GM23338 (cell line): Measurements from ENCODE around the gene SLC22A17. TPM values are rescaled to one million over a fixed set of nuclear protein-coding genes. Genes with fewer than 3 reads are reported as not detected.

ENCODE experiments used
- ATAC-seq: fragments of 200-7000 bp; cut with Tn5 transposase; 3 replicates; pipeline ENCODE4 v1.9.1; 2020
- DNase-seq: peaks from one replicate; pipeline ENCODE4 v3.0.0-alpha.2; 2015; ENCODE audit warnings: low spot score
- H2AFZ ChIP-seq: fragments of 200-600 bp; sonication (generic); 2 replicates; pipeline ENCODE4 v1.8.0; 2016; ENCODE audit warnings: antibody characterized with exemption, mild to moderate bottlenecking, moderate library complexity
- H3F3A ChIP-seq: fragments of 200-600 bp; sonication (generic); replicated peaks from 2 replicates; pipeline ENCODE4 v1.8.0; 2017; ENCODE audit warnings: antibody characterized with exemption, mixed run types, low read depth
- H3K27ac ChIP-seq: fragments of 200-600 bp; sonication (generic); 2 replicates; pipeline ENCODE4 v1.6.1; 2016; ENCODE audit warnings: low read depth
- H3K27me3 ChIP-seq: fragments of 200-600 bp; sonication (generic); 2 replicates; pipeline ENCODE4 v1.8.0; 2016; ENCODE audit warnings: mild to moderate bottlenecking, mixed run types, moderate library complexity; ENCODE audit not compliant: insufficient read depth
- H3K36me3 ChIP-seq: fragments of 200-600 bp; sonication (generic); 2 replicates; pipeline ENCODE4 v1.8.0; 2016; ENCODE audit warnings: mild to moderate bottlenecking; ENCODE audit not compliant: insufficient read depth
- H3K4me1 ChIP-seq: fragments of 200-600 bp; sonication (generic); 2 replicates; pipeline ENCODE4 v1.8.0; 2016; ENCODE audit warnings: mild to moderate bottlenecking, moderate library complexity; ENCODE audit not compliant: insufficient read depth
- H3K4me2 ChIP-seq: fragments of 200-600 bp; sonication (generic); 2 replicates; pipeline ENCODE4 v1.7.1; 2017; ENCODE audit warnings: mixed run types
- H3K4me3 ChIP-seq: fragments of 200-600 bp; sonication (generic); 2 replicates; pipeline ENCODE4 v1.6.1; 2016; ENCODE audit warnings: mixed run types
- H3K79me2 ChIP-seq: fragments of 200-600 bp; sonication (generic); replicated peaks from 2 replicates; pipeline ENCODE4 v1.8.0; 2017; ENCODE audit warnings: mild to moderate bottlenecking; ENCODE audit not compliant: insufficient read depth
- H3K9me2 ChIP-seq: fragments of 200-600 bp; sonication (generic); 2 replicates; pipeline ENCODE4 v1.8.0; 2017; ENCODE audit not compliant: insufficient read depth
- H4K20me1 ChIP-seq: fragments of 200-600 bp; sonication (generic); replicated peaks from 2 replicates; pipeline ENCODE4 v1.8.0; 2017; ENCODE audit warnings: mild to moderate bottlenecking; ENCODE audit not compliant: insufficient read depth
- H3K27ac Mint-ChIP-seq: 2 replicates; pipeline ENCODE4 v1.8.0; 2020; ENCODE audit warnings: inconsistent platforms, mild to moderate bottlenecking, moderate library complexity, mixed read lengths
- H3K27me3 Mint-ChIP-seq: 3 replicates; pipeline ENCODE4 v1.8.0; 2022; ENCODE audit warnings: low read depth, mild to moderate bottlenecking, moderate library complexity, mixed read lengths, inconsistent platforms; ENCODE audit not compliant: insufficient read depth, poor library complexity
- H3K36me3 Mint-ChIP-seq: 3 replicates; pipeline ENCODE4 v1.8.0; 2021; ENCODE audit warnings: low read depth, mild to moderate bottlenecking, inconsistent platforms, moderate library complexity, mixed read lengths
- H3K4me1 Mint-ChIP-seq: 3 replicates; pipeline ENCODE4 v1.8.0; 2020; ENCODE audit warnings: mild to moderate bottlenecking, inconsistent platforms, mixed read lengths
- H3K4me3 Mint-ChIP-seq: 3 replicates; pipeline ENCODE4 v1.8.0; 2021; ENCODE audit warnings: moderate library complexity, mild to moderate bottlenecking, inconsistent platforms, mixed read lengths
- H3K9me3 Mint-ChIP-seq: 3 replicates; pipeline ENCODE4 v1.8.0; 2020; ENCODE audit warnings: moderate library complexity, mild to moderate bottlenecking, inconsistent platforms, mixed read lengths
- CTCF ChIP-seq, 2 experiments: fragments of 200-600 bp in 1 of 2; sonication (generic) in 1 of 2; conservative IDR thresholded peaks; 2 replicates each; pipeline versions ENCODE4 v1.5.1 to v1.6.1; 2016 to 2017; ENCODE audit warnings: antibody characterized with exemption in 2 of 2, low read depth in 2 of 2, mild to moderate bottlenecking in 2 of 2, moderate library complexity in 1 of 2
- EZH2 ChIP-seq: fragments of 200-600 bp; sonication (generic); IDR thresholded peaks from one replicate; pipeline ENCODE4 v1.8.0; 2017; ENCODE audit warnings: antibody characterized with exemption, mild to moderate bottlenecking, low read depth; ENCODE audit not compliant: unreplicated experiment
- EZH2phosphoT487 ChIP-seq: fragments of 200-600 bp; sonication (generic); IDR thresholded peaks from one replicate; pipeline ENCODE4 v1.8.1; 2018; ENCODE audit warnings: antibody characterized with exemption; ENCODE audit not compliant: unreplicated experiment
- JUNB ChIP-seq: IDR thresholded peaks from one replicate; pipeline ENCODE4 v1.6.1; 2016; ENCODE audit warnings: antibody characterized with exemption; ENCODE audit not compliant: unreplicated experiment
- POLR2AphosphoS5 ChIP-seq: IDR thresholded peaks from 2 replicates; pipeline ENCODE4 v1.6.1; 2016; ENCODE audit warnings: antibody characterized with exemption, low read depth
- STAT1 ChIP-seq: IDR thresholded peaks from one replicate; pipeline ENCODE4 v1.6.1; 2016; ENCODE audit warnings: antibody characterized with exemption; ENCODE audit not compliant: unreplicated experiment
- ZNF331 ChIP-seq: fragments of 250-450 bp; sonication (Bioruptor Pico); IDR thresholded peaks from 2 replicates; pipeline ENCODE4 v1.5.0; 2020; ENCODE audit warnings: low read depth, mild to moderate bottlenecking, moderate library complexity
- ZNF462 ChIP-seq: fragments of 250-450 bp; sonication (Bioruptor Pico); IDR thresholded peaks from 2 replicates; pipeline ENCODE4 v1.5.0; 2020; ENCODE audit warnings: mild to moderate bottlenecking, moderate library complexity
- polyA plus RNA-seq: library from polyadenylated mRNA; unstranded; fragments of >200 nt; fragmentation: Nextera tagmentation; extraction: Ambion mirVana; gene quantifications from 2 replicates; pipeline ENCODE4 v1.2.1, GENCODE V29; 2016
- total RNA-seq: library from RNA; depleted of rRNA; stranded (reverse); fragments of >200 nt; shearing (Covaris generic); gene quantifications from 2 replicates; pipeline ENCODE4 v1.2.3, GENCODE V29; 2014
- TF ChIP-seq, protein P1 (sequence below): IDR thresholded peaks from 2 replicates; pipeline ENCODE4 v1.6.1; 2016; ENCODE audit warnings: antibody characterized with exemption
- TF ChIP-seq, protein P2 (sequence below): IDR thresholded peaks from one replicate; pipeline ENCODE4 v1.6.1; 2018; ENCODE audit warnings: antibody characterized with exemption; ENCODE audit not compliant: unreplicated experiment

Gene SLC22A17
- total and polyA plus RNA-seq, 2 experiments from 2014 or later: 28.6 to 56.6 TPM

GRCh38 chr14:23399591-23399990, 46.9 kb upstream of the SLC22A17 start (continued):
- no peak for TF ChIP-seq CTCF (conservative IDR thresholded peaks at IDR 0.05; ENCODE audit: low read depth in 2 of 2)

GRCh38 chr14:23399136-23399535, 46.4 kb upstream of the SLC22A17 start:
- Mint-ChIP-seq H3K36me3 (no peaks in the 10 kb centered on the region; the same call in 2 of the 3 replicates), H3K27ac (no peak overlapping the region), H3K27me3 (peaks cover 10% of the 10 kb centered on the region), H3K4me1 (peaks cover 3% of the 10 kb centered on the region; the same call in 1 of the 3 replicates), H3K4me3 (no peak overlapping the region), H3K9me3 (no peaks in the 10 kb centered on the region; the same call in 2 of the 3 replicates)
- Histone ChIP-seq H3K4me2 (no peak overlapping the region), H2AFZ (no peak overlapping the region), H4K20me1 (no peaks in the 10 kb centered on the region), H3K27me3 (no peaks in the 10 kb centered on the region), H3F3A (no peaks in the 10 kb centered on the region), H3K36me3 (no peaks in the 10 kb centered on the region), H3K79me2 (no peaks in the 10 kb centered on the region), H3K27ac (no peak overlapping the region), H3K4me1 (no peaks in the 10 kb centered on the region), H3K9me2 (peaks cover 2% of the 10 kb centered on the region; the same call in 1 of the 2 replicates), H3K4me3 (no peak overlapping the region)
- DNase-seq (no peak), ATAC-seq (no peak)
- TF ChIP-seq EZH2 (no peak), STAT1 (no peak), CTCF (conservative IDR thresholded peaks at IDR 0.05; ENCODE audit: low read depth in 2 of 2) (no peak), ZNF331 (CRISPR knock-in tag) (no peak), ZNF462 (CRISPR knock-in tag) (no peak), EZH2phosphoT487 (no peak), JUNB (no peak), POLR2AphosphoS5 (no peak)
- TF ChIP-seq, protein P1, sequence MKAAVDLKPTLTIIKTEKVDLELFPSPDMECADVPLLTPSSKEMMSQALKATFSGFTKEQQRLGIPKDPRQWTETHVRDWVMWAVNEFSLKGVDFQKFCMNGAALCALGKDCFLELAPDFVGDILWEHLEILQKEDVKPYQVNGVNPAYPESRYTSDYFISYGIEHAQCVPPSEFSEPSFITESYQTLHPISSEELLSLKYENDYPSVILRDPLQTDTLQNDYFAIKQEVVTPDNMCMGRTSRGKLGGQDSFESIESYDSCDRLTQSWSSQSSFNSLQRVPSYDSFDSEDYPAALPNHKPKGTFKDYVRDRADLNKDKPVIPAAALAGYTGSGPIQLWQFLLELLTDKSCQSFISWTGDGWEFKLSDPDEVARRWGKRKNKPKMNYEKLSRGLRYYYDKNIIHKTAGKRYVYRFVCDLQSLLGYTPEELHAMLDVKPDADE: no peak
- TF ChIP-seq, protein P2, sequence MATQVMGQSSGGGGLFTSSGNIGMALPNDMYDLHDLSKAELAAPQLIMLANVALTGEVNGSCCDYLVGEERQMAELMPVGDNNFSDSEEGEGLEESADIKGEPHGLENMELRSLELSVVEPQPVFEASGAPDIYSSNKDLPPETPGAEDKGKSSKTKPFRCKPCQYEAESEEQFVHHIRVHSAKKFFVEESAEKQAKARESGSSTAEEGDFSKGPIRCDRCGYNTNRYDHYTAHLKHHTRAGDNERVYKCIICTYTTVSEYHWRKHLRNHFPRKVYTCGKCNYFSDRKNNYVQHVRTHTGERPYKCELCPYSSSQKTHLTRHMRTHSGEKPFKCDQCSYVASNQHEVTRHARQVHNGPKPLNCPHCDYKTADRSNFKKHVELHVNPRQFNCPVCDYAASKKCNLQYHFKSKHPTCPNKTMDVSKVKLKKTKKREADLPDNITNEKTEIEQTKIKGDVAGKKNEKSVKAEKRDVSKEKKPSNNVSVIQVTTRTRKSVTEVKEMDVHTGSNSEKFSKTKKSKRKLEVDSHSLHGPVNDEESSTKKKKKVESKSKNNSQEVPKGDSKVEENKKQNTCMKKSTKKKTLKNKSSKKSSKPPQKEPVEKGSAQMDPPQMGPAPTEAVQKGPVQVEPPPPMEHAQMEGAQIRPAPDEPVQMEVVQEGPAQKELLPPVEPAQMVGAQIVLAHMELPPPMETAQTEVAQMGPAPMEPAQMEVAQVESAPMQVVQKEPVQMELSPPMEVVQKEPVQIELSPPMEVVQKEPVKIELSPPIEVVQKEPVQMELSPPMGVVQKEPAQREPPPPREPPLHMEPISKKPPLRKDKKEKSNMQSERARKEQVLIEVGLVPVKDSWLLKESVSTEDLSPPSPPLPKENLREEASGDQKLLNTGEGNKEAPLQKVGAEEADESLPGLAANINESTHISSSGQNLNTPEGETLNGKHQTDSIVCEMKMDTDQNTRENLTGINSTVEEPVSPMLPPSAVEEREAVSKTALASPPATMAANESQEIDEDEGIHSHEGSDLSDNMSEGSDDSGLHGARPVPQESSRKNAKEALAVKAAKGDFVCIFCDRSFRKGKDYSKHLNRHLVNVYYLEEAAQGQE: no peak
